Measurements from ENCODE around the gene C19orf38.
"Not testable (repeated sequence)": the region's sequence is repeated elsewhere in the genome, so short reads cannot be mapped to it uniquely, and the experiment has no call there.

Gene C19orf38

DNA sequence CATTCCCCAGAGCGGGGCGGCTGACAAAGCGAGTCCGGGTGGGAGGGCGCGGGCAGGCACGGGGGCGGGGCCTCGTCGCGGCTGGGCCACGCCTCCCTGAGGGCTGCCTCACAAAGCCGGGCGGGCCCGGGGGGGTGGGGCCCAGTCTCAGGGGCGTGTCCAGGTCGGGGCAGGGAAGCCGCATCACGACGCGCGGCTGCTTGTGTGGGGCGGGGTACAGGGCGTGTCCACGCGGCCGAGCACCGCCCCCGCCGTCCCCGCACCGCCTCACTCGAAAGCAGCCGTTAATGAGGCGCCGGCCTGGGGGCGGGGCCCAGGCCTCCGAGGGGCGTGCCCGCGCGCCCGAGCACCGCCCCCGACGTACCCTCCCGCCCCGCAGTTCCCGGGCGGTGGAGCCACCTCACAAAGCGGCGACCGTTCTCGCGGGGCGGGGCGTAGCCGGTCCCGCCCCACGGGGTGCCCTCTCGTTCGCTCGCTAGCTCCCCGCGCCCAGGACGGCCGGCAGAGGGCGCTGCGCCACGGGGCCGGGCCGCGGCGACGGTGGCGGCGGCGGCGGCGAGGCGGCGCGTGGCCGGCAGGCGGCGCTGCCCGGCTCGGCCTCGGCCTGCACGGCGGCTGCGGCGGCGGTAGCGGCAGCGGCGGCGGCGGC is 22.9 kb downstream of the C19orf38 start, which contains the start of gene CARM1:
TSS of gene CARM1 (plus strand) at position 599 of the 649 bp plus-strand sequence. CDS start 150 bp downstream, outside the sequence.
- H3K4me1 ChIP-seq (ENCODE audit: control insufficient read depth, insufficient read depth, low read length) = peaks cover 4% of the 10 kb centered on the region
- H3K27me3 ChIP-seq (ENCODE audit: control insufficient read depth, insufficient read depth, low read length) = no peaks in the 10 kb centered on the region
- H3K9ac ChIP-seq (ENCODE audit: low read depth, low read length) = peak within 1 kb of the TSS; percentile 81
- no peaks in the 10 kb centered on the region for H3K9me3 ChIP-seq (replicated peaks; ENCODE audit: low read length)
- H3K36me3 ChIP-seq (ENCODE audit: insufficient read depth, low read length) = no peaks in the 10 kb centered on the region
- H3K4me2 ChIP-seq (ENCODE audit: low read length) = peak within 1 kb of the TSS; percentile 85
- peak within 1 kb of the TSS; percentile 82 for H3K4me3 ChIP-seq (ENCODE audit: low read length)

GRCh38 chr19:10871711-10872545 is 23.7 kb downstream of the C19orf38 start:
- Histone ChIP-seq H3K36me3 (ENCODE audit: insufficient read depth, low read length) (no peaks in the 10 kb centered on the region), H3K27me3 (ENCODE audit: control insufficient read depth, insufficient read depth, low read length) (no peaks in the 10 kb centered on the region), H3K4me3 (ENCODE audit: low read length) (peak overlapping the region; percentile 82), H3K9me3 (replicated peaks; ENCODE audit: low read length) (no peaks in the 10 kb centered on the region), H3K4me2 (ENCODE audit: low read length) (peak overlapping the region; percentile 84), H3K4me1 (ENCODE audit: control insufficient read depth, insufficient read depth, low read length) (peaks cover 13% of the 10 kb centered on the region), H3K9ac (ENCODE audit: low read depth, low read length) (peak overlapping the region; percentile 81)

DNA sequence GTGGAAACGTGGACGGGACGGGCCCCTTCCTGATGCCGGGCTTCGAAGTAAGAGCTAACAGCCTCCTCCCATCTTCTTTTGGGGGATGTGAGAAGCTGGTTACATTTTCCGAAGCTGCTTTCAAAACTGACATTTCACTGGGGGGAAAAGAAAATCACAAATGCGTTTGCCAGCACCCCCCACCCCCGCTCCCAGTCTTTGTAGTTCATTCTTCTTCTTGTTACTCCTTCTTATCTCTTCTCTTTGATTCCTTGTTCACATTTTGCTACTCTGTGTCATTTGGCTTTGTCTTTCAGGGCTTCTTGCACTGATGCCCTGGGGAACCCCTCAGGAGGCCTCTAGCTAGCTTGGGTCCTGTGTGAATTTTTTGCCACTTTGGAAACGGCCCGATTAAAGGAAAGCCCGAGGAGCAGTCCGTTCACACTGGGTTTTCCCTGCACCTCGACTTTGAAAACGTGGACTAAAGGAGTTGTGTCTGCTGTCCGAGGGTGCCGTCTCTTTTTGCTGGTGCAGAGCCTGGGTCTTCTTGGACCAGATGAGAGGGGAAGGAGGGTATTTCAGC is 24.4 kb downstream of the C19orf38 start:
- Histone ChIP-seq H3K4me1 (ENCODE audit: control insufficient read depth, insufficient read depth, low read length) (peaks cover 16% of the 10 kb centered on the region), H3K9ac (ENCODE audit: low read depth, low read length) (peak overlapping the region; percentile 81), H3K36me3 (ENCODE audit: insufficient read depth, low read length) (no peaks in the 10 kb centered on the region), H3K4me3 (ENCODE audit: low read length) (peak overlapping the region; percentile 82), H3K4me2 (ENCODE audit: low read length) (peak overlapping the region; percentile 84), H3K9me3 (replicated peaks; ENCODE audit: low read length) (no peaks in the 10 kb centered on the region), H3K27me3 (ENCODE audit: control insufficient read depth, insufficient read depth, low read length) (no peaks in the 10 kb centered on the region)

- no peaks in the 10 kb centered on the region for H3K36me3 ChIP-seq (ENCODE audit: insufficient read depth, low read length)
- no peak overlapping the region for H3K4me3 ChIP-seq (ENCODE audit: low read length)
- H3K4me2 ChIP-seq (ENCODE audit: low read length) = no peak overlapping the region
- no peaks in the 10 kb centered on the region for H3K9me3 ChIP-seq (replicated peaks; ENCODE audit: low read length)
- H3K9ac ChIP-seq (ENCODE audit: low read depth, low read length) = no peak overlapping the region
- peaks cover 16% of the 10 kb centered on the region for H3K4me1 ChIP-seq (ENCODE audit: control insufficient read depth, insufficient read depth, low read length)
- no peaks in the 10 kb centered on the region for H3K27me3 ChIP-seq (ENCODE audit: control insufficient read depth, insufficient read depth, low read length)
Observed at GRCh38 chr19:10874024-10874423, 25.8 kb downstream of the C19orf38 start.

GRCh38 chr19:10876459-10877240 is 28.4 kb downstream of the C19orf38 start:
- no peak overlapping the region for H3K4me3 ChIP-seq (ENCODE audit: low read length)
- no peaks in the 10 kb centered on the region for H3K27me3 ChIP-seq (ENCODE audit: control insufficient read depth, insufficient read depth, low read length)
- peak overlapping the region; percentile 39 for H3K4me2 ChIP-seq (ENCODE audit: low read length)
- H3K36me3 ChIP-seq (ENCODE audit: insufficient read depth, low read length) = no peaks in the 10 kb centered on the region
- peaks cover 13% of the 10 kb centered on the region for H3K4me1 ChIP-seq (ENCODE audit: control insufficient read depth, insufficient read depth, low read length)
- no peaks in the 10 kb centered on the region for H3K9me3 ChIP-seq (replicated peaks; ENCODE audit: low read length)
- peak overlapping the region; percentile 7 for H3K9ac ChIP-seq (ENCODE audit: low read depth, low read length)

- not testable (repeated sequence) for H3K9me3 ChIP-seq (replicated peaks; ENCODE audit: low read length); H3K36me3 ChIP-seq (ENCODE audit: insufficient read depth, low read length); H3K27me3 ChIP-seq (ENCODE audit: control insufficient read depth, insufficient read depth, low read length); H3K4me2 ChIP-seq (ENCODE audit: low read length); H3K4me3 ChIP-seq (ENCODE audit: low read length); H3K9ac ChIP-seq (ENCODE audit: low read depth, low read length)
- H3K4me1 ChIP-seq (ENCODE audit: control insufficient read depth, insufficient read depth, low read length) = peaks cover 18% of the 10 kb centered on the region
Observed at GRCh38 chr19:10877608-10878007, 29.4 kb downstream of the C19orf38 start.

GRCh38 chr19:10878253-10878652 is 30.0 kb downstream of the C19orf38 start:
- Histone ChIP-seq H3K4me3 (ENCODE audit: low read length) (no peak overlapping the region), H3K27me3 (ENCODE audit: control insufficient read depth, insufficient read depth, low read length) (no peaks in the 10 kb centered on the region), H3K9ac (ENCODE audit: low read depth, low read length) (peak overlapping the region; percentile 44), H3K4me1 (ENCODE audit: control insufficient read depth, insufficient read depth, low read length) (peaks cover 18% of the 10 kb centered on the region), H3K4me2 (ENCODE audit: low read length) (peak overlapping the region; percentile 53), H3K9me3 (replicated peaks; ENCODE audit: low read length) (no peaks in the 10 kb centered on the region), H3K36me3 (ENCODE audit: insufficient read depth, low read length) (no peaks in the 10 kb centered on the region)

GRCh38 chr19:10881403-10882107 is 33.3 kb downstream of the C19orf38 start:
- Histone ChIP-seq H3K36me3 (ENCODE audit: insufficient read depth, low read length) (no peaks in the 10 kb centered on the region), H3K4me2 (ENCODE audit: low read length) (no peak overlapping the region), H3K9me3 (replicated peaks; ENCODE audit: low read length) (no peaks in the 10 kb centered on the region), H3K4me3 (ENCODE audit: low read length) (no peak overlapping the region), H3K9ac (ENCODE audit: low read depth, low read length) (no peak overlapping the region), H3K27me3 (ENCODE audit: control insufficient read depth, insufficient read depth, low read length) (no peaks in the 10 kb centered on the region), H3K4me1 (ENCODE audit: control insufficient read depth, insufficient read depth, low read length) (peaks cover 30% of the 10 kb centered on the region)

GRCh38 chr19:10882108-10882457 is 33.9 kb downstream of the C19orf38 start:
- Histone ChIP-seq H3K27me3 (ENCODE audit: control insufficient read depth, insufficient read depth, low read length) (no peaks in the 10 kb centered on the region), H3K9ac (ENCODE audit: low read depth, low read length) (no peak overlapping the region), H3K4me3 (ENCODE audit: low read length) (no peak overlapping the region), H3K36me3 (ENCODE audit: insufficient read depth, low read length) (no peaks in the 10 kb centered on the region), H3K4me1 (ENCODE audit: control insufficient read depth, insufficient read depth, low read length) (peaks cover 26% of the 10 kb centered on the region), H3K9me3 (replicated peaks; ENCODE audit: low read length) (no peaks in the 10 kb centered on the region), H3K4me2 (ENCODE audit: low read length) (no peak overlapping the region)

DNA sequence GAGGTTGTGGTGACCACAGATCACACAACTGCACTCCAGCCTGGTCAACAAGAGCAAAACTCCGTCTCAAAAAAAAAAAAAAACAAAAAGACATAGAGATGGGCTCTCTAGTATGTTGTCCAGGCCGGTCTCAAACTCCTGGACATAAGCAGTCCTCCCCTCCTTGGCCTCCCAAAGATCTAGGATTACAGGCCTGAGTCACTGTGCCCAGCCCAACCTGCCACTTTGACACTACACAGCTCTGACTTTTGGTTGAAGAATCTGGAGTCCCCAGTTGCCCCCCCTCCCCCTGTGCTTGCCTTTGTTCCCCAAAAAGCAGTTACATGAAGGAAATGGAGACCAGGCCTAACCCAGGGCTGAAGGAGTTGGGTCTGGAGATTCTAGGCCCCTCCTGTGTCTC is 36.1 kb downstream of the C19orf38 start:
- no peaks in the 10 kb centered on the region for H3K9me3 ChIP-seq (replicated peaks; ENCODE audit: low read length)
- no peaks in the 10 kb centered on the region for H3K27me3 ChIP-seq (ENCODE audit: control insufficient read depth, insufficient read depth, low read length)
- H3K4me2 ChIP-seq (ENCODE audit: low read length) = peak overlapping the region; percentile 37
- H3K4me1 ChIP-seq (ENCODE audit: control insufficient read depth, insufficient read depth, low read length) = peaks cover 28% of the 10 kb centered on the region
- no peak overlapping the region for H3K4me3 ChIP-seq (ENCODE audit: low read length)
- H3K36me3 ChIP-seq (ENCODE audit: insufficient read depth, low read length) = no peaks in the 10 kb centered on the region
- peak overlapping the region; percentile 10 for H3K9ac ChIP-seq (ENCODE audit: low read depth, low read length)

All from skeletal muscle satellite cell (primary cell).